Dendritic cell treated with granulocyte-macrophage colony-stimulating factor and Interleukin-4, amounts not matched to agents 40 ng/mL and 50 ng/mL, for 4 days (primary cell): ENCODE measurements around the gene DCTN2.
"Not testable (repeated sequence)": the region's sequence is repeated elsewhere in the genome, so short reads cannot be mapped to it uniquely, and the experiment has no call there.

ENCODE experiments used
- H3K27ac Mint-ChIP-seq: one replicate; pipeline ENCODE4 v1.8.0; 2022; ENCODE audit warnings: mild to moderate bottlenecking, mixed read lengths
- H3K27me3 Mint-ChIP-seq: one replicate; pipeline ENCODE4 v1.8.0; 2022; ENCODE audit warnings: mild to moderate bottlenecking, mixed read lengths
- H3K36me3 Mint-ChIP-seq: one replicate; pipeline ENCODE4 v1.8.0; 2022; ENCODE audit warnings: low read depth, mixed read lengths
- H3K4me1 Mint-ChIP-seq: one replicate; pipeline ENCODE4 v1.8.0; 2022; ENCODE audit warnings: low read depth, mixed read lengths
- H3K4me3 Mint-ChIP-seq: one replicate; pipeline ENCODE4 v1.8.0; 2022; ENCODE audit warnings: mild to moderate bottlenecking, moderate library complexity, mixed read lengths
- H3K9me3 Mint-ChIP-seq: one replicate; pipeline ENCODE4 v1.8.0; 2022; ENCODE audit warnings: mixed read lengths
- intact Hi-C: fragments of 100-400 bp; cut with micrococcal nuclease; formaldehyde crosslinking; loops from one replicate; pipeline ENCODE4 v1.15.0; 2022

Gene DCTN2

GRCh38 chr12:57583008-57583831 is 36.2 kb upstream of the DCTN2 start:
- intact Hi-C loops: loop anchor here (1.0 to 10.0 kb wide), 3 partner anchors 38 to 322 kb away; no protein-coding TSS in a partner anchor
- H3K27ac Mint-ChIP-seq: no peak overlapping the region
- no peaks in the 10 kb centered on the region for H3K36me3 Mint-ChIP-seq
- no peak overlapping the region for H3K4me3 Mint-ChIP-seq
- H3K9me3 Mint-ChIP-seq: no peaks in the 10 kb centered on the region
- H3K27me3 Mint-ChIP-seq: peaks cover 24% of the 10 kb centered on the region
- peaks cover 25% of the 10 kb centered on the region for H3K4me1 Mint-ChIP-seq

- H3K27me3 Mint-ChIP-seq: peaks cover 25% of the 10 kb centered on the region
- intact Hi-C loops: loop anchor here (5.0 to 10.0 kb wide), 2 partner anchors 160 to 322 kb away; no protein-coding TSS in a partner anchor
Observed at GRCh38 chr12:57582440-57582839, 35.4 kb upstream of the DCTN2 start.

GRCh38 chr12:57581802-57582201 is 34.8 kb upstream of the DCTN2 start:
- no peak overlapping the region for H3K4me3 Mint-ChIP-seq
- peaks cover 25% of the 10 kb centered on the region for H3K27me3 Mint-ChIP-seq
- intact Hi-C loops: loop anchor here (5.0 to 10.0 kb wide), 2 partner anchors 160 to 323 kb away; no protein-coding TSS in a partner anchor
- H3K27ac Mint-ChIP-seq: no peak overlapping the region
- no peaks in the 10 kb centered on the region for H3K36me3 Mint-ChIP-seq
- H3K9me3 Mint-ChIP-seq: no peaks in the 10 kb centered on the region
- H3K4me1 Mint-ChIP-seq: peaks cover 25% of the 10 kb centered on the region

More at GRCh38 chr12:57582440-57582839, 35.4 kb upstream of the DCTN2 start:
- H3K4me1 Mint-ChIP-seq: peaks cover 25% of the 10 kb centered on the region
- H3K36me3 Mint-ChIP-seq: no peaks in the 10 kb centered on the region
- H3K9me3 Mint-ChIP-seq: no peaks in the 10 kb centered on the region
- no peak overlapping the region for H3K27ac Mint-ChIP-seq
- H3K4me3 Mint-ChIP-seq: no peak overlapping the region

- intact Hi-C loops: loop anchor here (5.0 to 10.0 kb wide), 2 partner anchors 162 to 324 kb away; no protein-coding TSS in a partner anchor
- peaks cover 29% of the 10 kb centered on the region for H3K27me3 Mint-ChIP-seq
- H3K27ac Mint-ChIP-seq: no peak overlapping the region
Observed at GRCh38 chr12:57580466-57580795, 33.4 kb upstream of the DCTN2 start.

GRCh38 chr12:57579677-57580465 is 32.9 kb upstream of the DCTN2 start:
- Mint-ChIP-seq H3K36me3 (no peaks in the 10 kb centered on the region), H3K27ac (no peak overlapping the region), H3K4me3 (no peak overlapping the region), H3K27me3 (peaks cover 31% of the 10 kb centered on the region), H3K9me3 (no peaks in the 10 kb centered on the region), H3K4me1 (peaks cover 20% of the 10 kb centered on the region)
- intact Hi-C loops: loop anchor here (5.0 to 10.0 kb wide), 2 partner anchors 162 to 325 kb away; no protein-coding TSS in a partner anchor

More at GRCh38 chr12:57580466-57580795, 33.4 kb upstream of the DCTN2 start:
- no peak overlapping the region for H3K4me3 Mint-ChIP-seq
- H3K9me3 Mint-ChIP-seq: no peaks in the 10 kb centered on the region
- no peaks in the 10 kb centered on the region for H3K36me3 Mint-ChIP-seq
- peaks cover 25% of the 10 kb centered on the region for H3K4me1 Mint-ChIP-seq

- H3K27ac Mint-ChIP-seq: no peak overlapping the region
- H3K27me3 Mint-ChIP-seq: peaks cover 32% of the 10 kb centered on the region
- H3K4me3 Mint-ChIP-seq: no peak overlapping the region
- no peaks in the 10 kb centered on the region for H3K36me3 Mint-ChIP-seq
- intact Hi-C loops: no loop called here
- no peaks in the 10 kb centered on the region for H3K9me3 Mint-ChIP-seq
- H3K4me1 Mint-ChIP-seq: peaks cover 11% of the 10 kb centered on the region
Observed at GRCh38 chr12:57579011-57579410, 32.0 kb upstream of the DCTN2 start.

GRCh38 chr12:57577981-57578758 is 31.2 kb upstream of the DCTN2 start:
- H3K27me3 Mint-ChIP-seq: peaks cover 28% of the 10 kb centered on the region
- no peaks in the 10 kb centered on the region for H3K36me3 Mint-ChIP-seq
- H3K4me1 Mint-ChIP-seq: peaks cover 3% of the 10 kb centered on the region

GRCh38 chr12:57576613-57577160 is 29.7 kb upstream of the DCTN2 start:
- no peak overlapping the region for H3K4me3 Mint-ChIP-seq
- no peaks in the 10 kb centered on the region for H3K36me3 Mint-ChIP-seq
- H3K9me3 Mint-ChIP-seq: no peaks in the 10 kb centered on the region
- H3K27ac Mint-ChIP-seq: no peak overlapping the region
- intact Hi-C loops: no loop called here
- H3K4me1 Mint-ChIP-seq: no peaks in the 10 kb centered on the region
- H3K27me3 Mint-ChIP-seq: peaks cover 18% of the 10 kb centered on the region

More at GRCh38 chr12:57577981-57578758, 31.2 kb upstream of the DCTN2 start:
- intact Hi-C loops: no loop called here
- H3K4me3 Mint-ChIP-seq: no peak overlapping the region
- no peaks in the 10 kb centered on the region for H3K9me3 Mint-ChIP-seq
- no peak overlapping the region for H3K27ac Mint-ChIP-seq

GRCh38 chr12:57575771-57576612 is 29.0 kb upstream of the DCTN2 start:
- Mint-ChIP-seq H3K27ac (no peak overlapping the region), H3K4me3 (no peak overlapping the region)

GRCh38 chr12:57574795-57575194 is 27.8 kb upstream of the DCTN2 start:
- Mint-ChIP-seq H3K27me3 (peaks cover 15% of the 10 kb centered on the region), H3K4me3 (no peak overlapping the region), H3K27ac (no peak overlapping the region), H3K4me1 (no peaks in the 10 kb centered on the region), H3K9me3 (no peaks in the 10 kb centered on the region), H3K36me3 (no peaks in the 10 kb centered on the region)
- intact Hi-C loops: no loop called here

More at GRCh38 chr12:57575771-57576612, 29.0 kb upstream of the DCTN2 start:
- no peaks in the 10 kb centered on the region for H3K4me1 Mint-ChIP-seq
- no peaks in the 10 kb centered on the region for H3K9me3 Mint-ChIP-seq
- H3K36me3 Mint-ChIP-seq: no peaks in the 10 kb centered on the region
- peaks cover 18% of the 10 kb centered on the region for H3K27me3 Mint-ChIP-seq
- intact Hi-C loops: no loop called here

- intact Hi-C loops: no loop called here
- H3K27ac Mint-ChIP-seq: no peak overlapping the region
- H3K27me3 Mint-ChIP-seq: peaks cover 11% of the 10 kb centered on the region
- H3K4me1 Mint-ChIP-seq: no peaks in the 10 kb centered on the region
- no peaks in the 10 kb centered on the region for H3K9me3 Mint-ChIP-seq
- no peak overlapping the region for H3K4me3 Mint-ChIP-seq
- no peaks in the 10 kb centered on the region for H3K36me3 Mint-ChIP-seq
Observed at GRCh38 chr12:57571926-57572762, 25.2 kb upstream of the DCTN2 start.

- H3K9me3 Mint-ChIP-seq, H3K36me3 Mint-ChIP-seq, H3K4me3 Mint-ChIP-seq, H3K27ac Mint-ChIP-seq, intact Hi-C loops, H3K27me3 Mint-ChIP-seq, H3K4me1 Mint-ChIP-seq: not testable (repeated sequence)
Observed at GRCh38 chr12:57570438-57570837, 23.4 kb upstream of the DCTN2 start.
